RWPE2 (cell line): ENCODE data around the gene PNMA6A.
"Not testable (repeated sequence)": the region's sequence is repeated elsewhere in the genome, so short reads cannot be mapped to it uniquely, and the experiment has no call there.

Source experiments
- ATAC-seq: fragments of 200-7000 bp; cut with Tn5 transposase; 3 replicates; pipeline ENCODE4 v1.9.1; 2021; ENCODE audit warnings: low read depth
- DNase-seq: peaks from one replicate; pipeline ENCODE4 v3.0.0-alpha.2; 2020; ENCODE audit warnings: low spot score
- H3K27ac ChIP-seq: fragments of 450-650 bp; 2 replicates; pipeline ENCODE4 v1.5.1; 2017; ENCODE audit warnings: mild to moderate bottlenecking; ENCODE audit not compliant: poor library complexity, severe bottlenecking
- H3K27me3 ChIP-seq: fragments of 250-450 bp; sonication (Bioruptor Pico); 2 replicates; pipeline ENCODE4 v1.5.1; 2021; ENCODE audit warnings: mild to moderate bottlenecking, moderate library complexity; ENCODE audit not compliant: insufficient read depth, poor library complexity, severe bottlenecking
- H3K36me3 ChIP-seq: fragments of 250-450 bp; sonication (Bioruptor Pico); 2 replicates; pipeline ENCODE4 v1.5.1; 2020; ENCODE audit warnings: low read depth, mild to moderate bottlenecking, moderate library complexity
- H3K4me1 ChIP-seq: fragments of 250-450 bp; sonication (Bioruptor Pico); 2 replicates; pipeline ENCODE4 v1.5.1; 2021; ENCODE audit warnings: mild to moderate bottlenecking, moderate library complexity; ENCODE audit not compliant: insufficient read depth, poor library complexity, severe bottlenecking
- H3K4me3 ChIP-seq: fragments of 250-450 bp; sonication (Bioruptor Pico); 2 replicates; pipeline ENCODE4 v1.5.1; 2021; ENCODE audit warnings: mild to moderate bottlenecking, moderate library complexity; ENCODE audit not compliant: severe bottlenecking
- H3K9me3 ChIP-seq: fragments of 250-450 bp; sonication (Bioruptor Pico); 2 replicates; pipeline ENCODE4 v1.5.1; 2021; ENCODE audit warnings: mild to moderate bottlenecking, moderate library complexity; ENCODE audit not compliant: severe bottlenecking
- CTCF ChIP-seq: fragments of 450-650 bp; IDR thresholded peaks from one replicate; pipeline ENCODE4 v1.5.1; 2017; ENCODE audit warnings: mild to moderate bottlenecking, moderate library complexity; ENCODE audit not compliant: poor library complexity, severe bottlenecking

PNMA6A gene

GRCh38 chrX:153071909-153072583 is at the start of gene PNMA6A:
TSS of gene PNMA6A (plus strand) at chrX:153072454. CDS start at chrX:153073063, 609 bp downstream.
- H3K36me3 ChIP-seq, H3K27me3 ChIP-seq, H3K9me3 ChIP-seq, DNase-seq, H3K4me3 ChIP-seq, H3K27ac ChIP-seq, H3K4me1 ChIP-seq: not testable (repeated sequence)
- peak; percentile 79 for ATAC-seq

GRCh38 chrX:153026501-153026900 is 45.8 kb upstream of the PNMA6A start:
- H3K27ac ChIP-seq, H3K36me3 ChIP-seq, ATAC-seq, H3K4me1 ChIP-seq, DNase-seq, H3K4me3 ChIP-seq, H3K9me3 ChIP-seq, H3K27me3 ChIP-seq: not testable (repeated sequence)

DNA sequence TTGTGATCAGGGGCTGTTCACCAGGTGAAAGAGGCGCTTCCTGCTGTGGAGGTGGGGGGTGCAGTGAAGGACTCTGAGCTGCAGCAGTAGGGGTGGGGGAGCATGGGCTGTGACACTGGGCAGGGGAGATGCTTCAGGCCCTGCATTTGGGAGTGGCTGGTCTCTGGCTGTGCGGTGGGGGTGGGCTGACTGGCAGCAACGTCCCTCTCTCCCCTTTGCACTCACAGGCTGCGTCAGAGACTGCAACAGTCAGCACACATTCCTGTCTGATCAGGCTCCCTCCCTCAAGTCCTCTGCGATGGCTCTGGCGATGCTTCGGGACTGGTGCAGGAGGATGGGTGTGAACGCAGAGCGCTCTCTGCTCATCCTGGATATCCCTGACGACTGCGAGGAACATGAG is 43.8 kb upstream of the PNMA6A start:
- not testable (repeated sequence) for ATAC-seq, H3K27me3 ChIP-seq, H3K36me3 ChIP-seq, H3K4me3 ChIP-seq, H3K9me3 ChIP-seq, DNase-seq, H3K4me1 ChIP-seq, H3K27ac ChIP-seq

DNA sequence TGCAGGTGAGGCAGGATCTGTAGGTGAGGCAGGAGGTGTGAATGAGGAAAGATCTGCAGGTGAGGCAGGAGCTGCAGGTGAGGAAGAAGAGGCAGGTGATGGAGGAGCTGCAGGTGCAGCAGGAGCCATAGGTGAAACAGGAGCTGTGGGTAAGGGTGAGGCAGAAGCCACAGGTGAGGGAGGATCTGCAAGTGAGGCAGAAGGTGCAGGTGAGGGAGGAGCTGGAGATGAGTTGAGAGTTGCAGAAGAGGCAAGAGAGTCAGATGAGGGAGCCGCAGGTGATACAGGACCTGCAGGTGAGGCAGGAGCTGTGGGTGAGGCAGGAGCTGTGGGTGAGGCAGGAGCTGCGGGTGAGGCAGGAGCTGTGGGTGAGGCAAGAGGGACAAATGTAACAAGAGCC is 43.1 kb upstream of the PNMA6A start:
- Histone ChIP-seq H3K36me3 (no peaks in the 10 kb centered on the region), H3K9me3 (no peaks in the 10 kb centered on the region), H3K4me3 (no peak overlapping the region), H3K4me1 (no peaks in the 10 kb centered on the region), H3K27ac (no peak overlapping the region), H3K27me3 (no peaks in the 10 kb centered on the region)
- ATAC-seq (no peak), DNase-seq (no peak)
- no peak for TF ChIP-seq CTCF

DNA sequence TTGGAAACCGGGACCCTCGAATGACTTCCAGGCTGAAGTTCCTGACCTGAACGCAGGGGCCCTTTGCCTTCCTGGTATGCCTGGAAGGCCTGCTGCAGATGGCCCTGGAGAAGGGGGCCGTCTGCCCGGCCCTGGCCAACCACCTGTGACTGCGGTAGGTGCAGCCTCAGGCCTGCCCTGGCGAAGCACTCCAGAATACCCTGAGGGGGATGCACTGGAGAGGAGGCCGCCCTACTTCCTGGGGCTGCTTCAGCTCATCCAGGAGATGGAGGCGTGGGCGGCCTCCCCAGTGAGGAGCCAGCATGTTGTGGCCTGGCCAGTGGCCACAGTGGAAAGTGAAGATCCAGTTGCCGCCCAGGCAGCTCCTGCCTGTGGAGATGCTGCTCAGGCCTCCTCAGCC is 42.4 kb upstream of the PNMA6A start:
- no peaks in the 10 kb centered on the region for H3K4me1 ChIP-seq
- DNase-seq: no peak
- TF ChIP-seq CTCF: no peak
- H3K9me3 ChIP-seq: no peaks in the 10 kb centered on the region
- no peak overlapping the region for H3K4me3 ChIP-seq
- H3K27ac ChIP-seq: no peak overlapping the region
- no peak for ATAC-seq
- no peaks in the 10 kb centered on the region for H3K27me3 ChIP-seq
- H3K36me3 ChIP-seq: no peaks in the 10 kb centered on the region

GRCh38 chrX:153030801-153031200 is 41.5 kb upstream of the PNMA6A start:
- Histone ChIP-seq H3K4me1 (no peaks in the 10 kb centered on the region), H3K36me3 (no peaks in the 10 kb centered on the region), H3K27ac (no peak overlapping the region), H3K9me3 (no peaks in the 10 kb centered on the region), H3K4me3 (no peak overlapping the region), H3K27me3 (no peaks in the 10 kb centered on the region)
- ATAC-seq (no peak), DNase-seq (no peak)
- no peak for TF ChIP-seq CTCF
